BE2C (cell line): ENCODE data around the gene PRKCSH.

Experiments
- DNase-seq: peaks from one replicate; pipeline ENCODE4 v3.0.0-alpha.2; 2020
- H3K27me3 ChIP-seq: fragments of 250-450 bp; sonication (Bioruptor Pico); 2 replicates; pipeline ENCODE4 v1.5.1; 2020; ENCODE audit warnings: mild to moderate bottlenecking
- H3K36me3 ChIP-seq: fragments of 250-450 bp; sonication (Bioruptor Pico); 2 replicates; pipeline ENCODE4 v1.5.1; 2020; ENCODE audit warnings: mild to moderate bottlenecking
- H3K4me1 ChIP-seq: fragments of 250-450 bp; sonication (Bioruptor Pico); 2 replicates; pipeline ENCODE4 v1.5.1; 2020
- H3K4me3 ChIP-seq: 2 replicates; pipeline ENCODE4 v1.5.1; 2011; ENCODE audit warnings: low read depth, low read length
- H3K9me3 ChIP-seq: fragments of 250-450 bp; sonication (Bioruptor Pico); 2 replicates; pipeline ENCODE4 v1.5.1; 2020
- TF ChIP-seq, protein P1 (sequence below): IDR thresholded peaks from 2 replicates; pipeline ENCODE4 v1.5.1; 2012; ENCODE audit warnings: mild to moderate bottlenecking, low read depth, low read length

Gene PRKCSH

DNA sequence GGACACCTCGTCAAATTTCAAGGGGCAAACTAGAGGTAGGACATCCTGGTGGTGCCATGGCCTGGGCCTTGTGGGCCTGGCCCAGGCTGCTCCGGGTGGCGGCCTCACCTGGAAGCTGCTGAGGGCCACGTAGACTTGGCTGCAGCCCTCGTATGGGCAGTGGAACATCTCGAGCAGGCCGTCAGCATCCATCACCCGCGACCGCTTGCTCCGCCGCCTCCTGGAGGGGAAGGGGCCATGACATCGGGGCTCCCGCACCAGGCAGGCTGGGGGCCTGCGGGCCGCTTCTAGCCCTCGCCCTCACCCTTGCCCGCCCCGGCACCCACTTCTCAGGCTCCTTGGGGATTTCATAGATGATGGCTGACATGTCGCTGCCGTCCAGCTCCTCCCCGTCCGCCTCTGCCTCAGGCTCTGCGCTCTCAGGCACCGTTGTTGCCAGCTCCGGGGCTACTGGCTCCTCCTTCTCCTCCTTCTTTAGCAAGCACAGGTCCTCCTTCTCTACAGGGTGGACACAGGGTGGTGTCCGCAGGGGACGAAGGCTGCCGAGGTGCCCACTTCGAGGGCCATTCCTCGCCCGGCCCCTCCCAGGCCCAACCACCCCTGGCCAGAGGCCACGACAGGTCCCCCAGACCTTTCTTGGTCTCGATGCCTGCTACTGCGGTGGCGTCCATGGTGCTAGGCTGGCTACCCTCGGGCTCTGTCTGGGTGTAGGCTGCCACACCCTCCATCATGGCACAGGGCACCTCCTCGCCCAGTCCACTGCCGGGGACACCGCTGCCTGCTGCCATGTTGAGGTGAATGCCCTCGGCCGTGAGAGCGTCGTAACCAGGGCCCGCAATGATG is 51.4 kb downstream of the PRKCSH start:
- Histone ChIP-seq H3K36me3 (no peaks in the 10 kb centered on the region), H3K4me1 (no peaks in the 10 kb centered on the region), H3K27me3 (no peaks in the 10 kb centered on the region), H3K9me3 (no peaks in the 10 kb centered on the region), H3K4me3 (no peak overlapping the region)
- TF ChIP-seq, protein P1, sequence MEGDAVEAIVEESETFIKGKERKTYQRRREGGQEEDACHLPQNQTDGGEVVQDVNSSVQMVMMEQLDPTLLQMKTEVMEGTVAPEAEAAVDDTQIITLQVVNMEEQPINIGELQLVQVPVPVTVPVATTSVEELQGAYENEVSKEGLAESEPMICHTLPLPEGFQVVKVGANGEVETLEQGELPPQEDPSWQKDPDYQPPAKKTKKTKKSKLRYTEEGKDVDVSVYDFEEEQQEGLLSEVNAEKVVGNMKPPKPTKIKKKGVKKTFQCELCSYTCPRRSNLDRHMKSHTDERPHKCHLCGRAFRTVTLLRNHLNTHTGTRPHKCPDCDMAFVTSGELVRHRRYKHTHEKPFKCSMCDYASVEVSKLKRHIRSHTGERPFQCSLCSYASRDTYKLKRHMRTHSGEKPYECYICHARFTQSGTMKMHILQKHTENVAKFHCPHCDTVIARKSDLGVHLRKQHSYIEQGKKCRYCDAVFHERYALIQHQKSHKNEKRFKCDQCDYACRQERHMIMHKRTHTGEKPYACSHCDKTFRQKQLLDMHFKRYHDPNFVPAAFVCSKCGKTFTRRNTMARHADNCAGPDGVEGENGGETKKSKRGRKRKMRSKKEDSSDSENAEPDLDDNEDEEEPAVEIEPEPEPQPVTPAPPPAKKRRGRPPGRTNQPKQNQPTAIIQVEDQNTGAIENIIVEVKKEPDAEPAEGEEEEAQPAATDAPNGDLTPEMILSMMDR, result no peak
- DNase-seq, result no peak

DNA sequence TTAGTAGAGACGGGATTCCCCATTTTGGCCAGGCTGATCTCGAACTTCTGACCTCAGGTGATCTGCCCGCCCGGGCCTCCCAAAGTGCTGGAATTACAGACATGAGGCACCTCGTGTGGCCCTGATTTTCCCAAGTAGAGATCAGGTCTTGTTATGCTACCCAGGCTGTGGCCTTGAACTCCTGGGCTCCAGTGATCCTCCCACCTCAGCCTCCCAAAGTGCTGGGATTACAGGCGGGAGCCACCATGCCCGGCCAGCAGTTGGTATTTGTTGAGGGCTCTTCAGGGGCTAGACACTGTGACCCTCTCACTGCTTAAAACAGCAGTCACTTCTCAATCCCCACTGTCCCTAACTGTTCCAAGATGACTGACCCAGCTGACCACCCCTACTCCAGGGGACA is 53.9 kb downstream of the PRKCSH start:
- TF ChIP-seq, protein P1, result no peak

DNA sequence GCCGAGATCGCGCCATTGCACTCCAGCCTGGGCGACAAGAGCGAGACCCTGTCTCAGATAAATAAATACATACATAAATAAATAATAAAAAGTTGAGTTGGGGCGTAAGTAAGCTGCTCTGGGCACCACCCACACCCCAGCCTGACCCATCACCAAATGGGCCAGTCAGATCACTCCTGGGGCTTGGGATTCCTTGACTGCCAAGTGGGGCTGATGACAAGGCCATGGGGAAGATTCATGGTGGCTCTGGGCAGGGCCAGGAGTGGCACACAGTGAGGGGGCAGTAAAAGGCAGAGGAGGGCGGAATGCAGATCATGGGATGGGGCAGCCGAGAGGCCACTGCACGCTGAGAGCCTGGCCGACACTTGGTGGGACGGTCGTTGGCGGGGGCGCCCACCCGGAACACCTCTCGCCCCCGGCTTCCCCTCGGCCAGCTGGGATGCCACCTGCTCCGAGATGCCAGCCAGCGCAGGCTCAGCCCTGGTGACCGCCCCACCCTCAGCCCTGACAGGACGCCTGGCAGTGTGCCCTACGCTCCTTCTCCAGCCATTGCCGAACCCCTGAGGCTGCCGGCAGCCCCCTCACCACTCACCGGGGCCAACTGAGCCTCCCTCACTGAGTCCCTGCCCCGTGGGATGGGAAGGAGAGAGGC is 59.3 kb downstream of the PRKCSH start:
- no peaks in the 10 kb centered on the region; the same call in 1 of the 2 replicates for H3K36me3 ChIP-seq
- no peaks in the 10 kb centered on the region for H3K9me3 ChIP-seq
- no peaks in the 10 kb centered on the region for H3K27me3 ChIP-seq
- DNase-seq, result no peak
- TF ChIP-seq, protein P1, result no peak
- no peaks in the 10 kb centered on the region for H3K4me1 ChIP-seq
- no peak overlapping the region for H3K4me3 ChIP-seq

More for the DNA sequence above, 53.9 kb downstream of the PRKCSH start:
- Histone ChIP-seq H3K36me3 (no peaks in the 10 kb centered on the region), H3K4me3 (no peak overlapping the region), H3K9me3 (no peaks in the 10 kb centered on the region), H3K27me3 (no peaks in the 10 kb centered on the region), H3K4me1 (no peaks in the 10 kb centered on the region)
- no peak for DNase-seq

DNA sequence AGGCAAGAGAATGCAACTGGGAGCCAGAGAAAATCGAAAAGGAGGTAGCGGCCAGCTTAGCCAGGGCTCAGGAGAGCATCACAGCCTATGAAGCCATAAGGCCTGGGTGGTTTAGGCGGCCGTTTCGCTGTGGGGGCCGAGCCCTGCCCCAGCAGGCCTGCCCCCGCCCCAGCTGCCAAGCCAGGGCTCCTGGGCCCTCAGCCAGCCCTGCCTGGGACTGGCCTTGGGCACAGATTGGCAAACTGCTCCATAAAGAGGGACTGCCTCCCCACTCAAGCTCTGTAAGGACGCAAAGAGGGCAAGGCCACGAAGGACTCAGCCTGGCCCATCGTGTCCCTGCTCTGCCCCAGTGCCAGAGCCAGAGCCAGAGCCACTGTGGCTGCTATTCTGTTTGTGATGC is 60.0 kb downstream of the PRKCSH start:
- Histone ChIP-seq H3K4me3 (no peak overlapping the region), H3K9me3 (no peaks in the 10 kb centered on the region), H3K36me3 (no peaks in the 10 kb centered on the region; the same call in 1 of the 2 replicates), H3K27me3 (no peaks in the 10 kb centered on the region), H3K4me1 (no peaks in the 10 kb centered on the region)
- DNase-seq, result no peak
- TF ChIP-seq, protein P1, result no peak

DNA sequence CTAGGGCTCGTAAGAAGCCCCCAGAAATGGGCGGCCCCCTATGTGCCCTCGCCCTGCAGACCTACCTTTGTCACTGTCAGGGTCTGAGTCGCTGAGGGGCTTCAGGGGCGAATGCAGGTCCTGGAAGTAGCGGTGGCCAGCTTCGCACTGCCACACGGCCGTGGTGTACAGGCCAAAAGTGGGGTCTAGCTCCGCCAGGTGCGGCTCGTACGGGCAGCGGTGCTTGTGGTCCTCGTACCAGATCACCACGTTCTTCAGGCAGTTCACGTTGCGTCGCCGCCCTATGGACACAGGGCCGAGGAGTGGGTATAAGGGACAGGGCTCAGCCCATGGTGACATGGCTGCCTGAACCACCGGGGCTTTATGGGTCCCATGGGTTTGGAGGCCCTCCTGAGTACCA is 60.5 kb downstream of the PRKCSH start:
- no peak for DNase-seq
- no peaks in the 10 kb centered on the region for H3K27me3 ChIP-seq
- no peak overlapping the region for H3K4me3 ChIP-seq
- H3K36me3 ChIP-seq, result no peaks in the 10 kb centered on the region; the same call in 1 of the 2 replicates
- no peaks in the 10 kb centered on the region for H3K9me3 ChIP-seq
- no peaks in the 10 kb centered on the region for H3K4me1 ChIP-seq
- TF ChIP-seq, protein P1, result no peak
